Stimulated activated CD4-positive, alpha-beta T cell treated with anti-CD3 and anti-CD28 coated beads, Interleukin-1b, Interleukin-23, amount 100 ng/mL, for 1 hour (primary cell): ENCODE results near the gene OGFOD3.
A peak's percentile ranks its signal among the peaks of the same experiment; 100 is the strongest.
"Not testable (repeated sequence)": the region's sequence is repeated elsewhere in the genome, so short reads cannot be mapped to it uniquely, and the experiment has no call there.

Experiments used
- DNase-seq, 2 donors: peaks; one replicate each; pipeline ENCODE4 v3.0.0-alpha.2; 2020; ENCODE audit warnings: low read depth in 2 of 2

Gene OGFOD3

GRCh38 chr17:82355770-82356427 lies 62.5 kb downstream of the OGFOD3 start:
- DNase-seq, result no peak

DNA sequence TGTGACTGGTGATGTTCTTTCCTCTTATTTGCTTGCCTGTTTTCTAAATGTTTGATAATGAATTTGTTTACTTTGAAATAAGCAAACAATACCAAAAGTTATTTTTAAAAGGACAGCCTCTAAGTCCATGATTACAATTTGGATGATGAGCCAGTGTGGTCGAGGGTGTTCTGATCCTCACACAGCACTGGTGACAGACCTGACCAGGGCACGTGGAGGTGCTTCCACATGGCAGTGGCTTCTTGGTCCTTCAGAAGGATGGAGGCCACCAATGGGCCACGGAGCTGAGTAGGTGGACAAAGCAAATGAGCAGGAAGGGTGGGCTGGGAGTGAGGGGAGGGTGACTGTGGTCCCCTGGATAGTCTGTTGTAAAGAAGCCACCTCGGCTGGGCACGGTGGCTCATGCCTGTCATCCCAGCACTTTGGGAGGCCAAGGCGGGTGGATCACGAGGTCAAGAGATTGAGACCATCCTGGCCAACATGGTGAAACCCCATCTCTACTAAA lies 63.5 kb downstream of the OGFOD3 start:
- DNase-seq, result no peak

DNA sequence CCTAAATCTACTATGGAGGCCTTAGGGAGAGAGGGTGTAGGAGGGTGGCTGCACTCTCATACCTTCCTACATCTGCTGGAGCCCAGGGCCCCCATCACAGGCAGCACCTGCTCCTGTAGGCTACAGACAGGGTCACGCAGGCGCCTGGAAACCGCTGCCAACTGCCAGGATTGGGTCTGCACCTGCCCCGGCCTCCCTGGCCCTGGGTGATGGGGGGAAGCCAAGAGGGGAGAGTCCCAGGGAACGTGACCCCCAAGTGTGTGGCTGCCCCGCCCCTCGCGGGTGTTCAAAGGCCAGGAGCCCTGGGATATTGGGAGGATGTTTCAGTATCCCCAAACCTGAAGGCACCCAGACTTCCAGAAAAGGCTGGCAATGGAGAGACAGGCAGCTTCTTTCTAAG lies 64.9 kb downstream of the OGFOD3 start:
- no peak for DNase-seq

DNA sequence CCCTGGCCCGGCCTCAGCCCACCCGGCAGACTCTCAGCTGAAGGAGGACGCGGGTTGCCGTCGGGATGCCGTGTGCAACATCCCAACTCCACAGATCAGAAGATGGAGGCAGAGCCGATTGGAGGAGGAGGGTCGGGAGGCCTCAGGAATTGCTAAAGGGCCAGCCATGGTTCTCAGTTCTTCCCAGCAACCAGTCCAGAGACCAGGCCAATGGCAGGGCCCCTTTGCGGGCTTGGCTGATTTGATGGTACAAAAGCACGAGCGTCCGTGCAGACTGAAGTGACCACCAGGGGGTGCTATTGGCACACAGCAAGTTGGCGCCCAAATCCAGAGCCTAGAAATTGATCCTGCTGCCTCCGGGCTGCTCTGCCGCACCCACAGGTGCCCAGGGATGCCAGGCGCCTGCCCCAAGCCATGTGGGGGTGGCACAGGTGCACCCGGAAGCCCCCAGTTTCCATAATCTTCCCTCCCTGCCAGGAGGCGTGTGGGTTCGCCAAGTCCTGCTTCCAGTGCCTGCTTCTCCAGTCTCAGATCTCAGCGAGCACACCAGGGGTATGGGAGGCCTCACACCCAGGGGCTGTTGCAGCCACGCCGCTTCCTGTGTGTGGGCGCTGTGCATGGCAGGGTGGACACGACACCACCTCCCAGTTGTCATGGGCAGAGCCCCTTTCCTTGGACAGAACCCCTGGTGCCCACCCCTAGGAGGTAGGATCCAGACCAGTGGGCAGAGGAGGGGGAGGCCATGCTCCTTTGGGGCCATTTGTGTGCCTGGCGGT lies 66.5 kb downstream of the OGFOD3 start:
- DNase-seq, result peak; percentile 64 to 67

DNA sequence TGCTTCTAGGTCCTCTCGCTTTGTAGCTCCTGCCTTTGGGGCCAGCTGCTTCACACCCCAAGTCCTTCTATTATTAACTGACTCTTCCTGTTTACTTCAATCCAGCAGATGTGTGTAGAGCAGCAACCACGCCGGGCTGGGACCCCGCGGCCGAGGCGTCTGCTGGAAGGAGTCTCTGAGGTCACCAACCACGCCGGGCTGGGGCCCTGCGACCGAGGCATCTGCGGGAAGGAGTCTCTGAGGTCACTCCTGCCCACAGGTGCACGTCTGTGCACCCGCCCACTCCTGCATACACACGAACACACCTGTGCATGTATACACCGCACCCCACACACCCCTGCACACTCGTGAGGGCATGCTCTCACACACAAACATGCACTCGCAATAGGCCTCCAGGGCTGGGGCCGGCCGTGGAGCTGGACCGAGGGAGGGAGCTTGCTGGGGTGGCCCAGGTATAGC lies 67.1 kb downstream of the OGFOD3 start:
- no peak for DNase-seq

DNA sequence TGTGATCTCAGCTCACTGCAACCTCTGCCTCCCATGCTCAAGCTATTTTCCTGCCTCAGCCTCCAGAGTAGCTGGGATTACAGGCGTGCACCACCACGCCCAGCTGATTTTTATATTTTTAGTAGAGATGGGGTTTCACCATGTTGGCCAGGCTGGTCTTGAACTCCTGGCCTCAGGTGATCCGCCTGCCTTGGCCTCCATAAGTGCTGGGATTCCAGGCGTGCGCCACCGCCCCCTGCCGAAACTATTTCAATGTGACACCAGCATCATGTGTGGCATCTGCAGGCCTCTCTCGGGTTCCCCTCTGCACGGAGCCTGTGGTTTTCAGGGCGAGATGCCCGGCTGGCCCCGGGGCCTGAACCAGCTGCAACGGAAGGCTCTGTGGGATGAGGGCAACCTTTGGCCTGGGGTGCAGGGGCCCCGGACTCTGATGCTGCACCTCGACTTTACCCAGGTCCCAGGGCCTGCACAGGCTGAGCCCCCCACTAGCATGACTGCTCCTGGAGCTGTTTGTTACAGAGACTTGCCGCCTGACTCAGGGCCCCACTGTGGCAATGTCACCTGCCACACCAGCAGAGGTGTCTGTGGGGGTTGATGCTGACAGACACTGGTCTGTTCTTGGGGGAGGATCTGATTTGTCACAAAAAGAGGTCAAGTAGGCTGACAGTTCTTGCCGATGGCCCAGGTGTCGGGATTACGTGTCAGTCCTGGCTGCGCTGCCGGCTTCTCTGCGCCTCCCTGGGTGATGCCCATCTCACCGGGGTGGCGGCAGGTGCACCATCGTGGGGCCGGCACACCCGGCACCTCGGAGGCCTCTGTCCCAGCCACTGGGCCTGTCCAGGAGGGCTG lies 68.0 kb downstream of the OGFOD3 start:
- peak in 1 of 2 donors; percentile 23 for DNase-seq

GRCh38 chr17:82349287-82349701 lies 69.1 kb downstream of the OGFOD3 start:
- DNase-seq, result no peak

DNA sequence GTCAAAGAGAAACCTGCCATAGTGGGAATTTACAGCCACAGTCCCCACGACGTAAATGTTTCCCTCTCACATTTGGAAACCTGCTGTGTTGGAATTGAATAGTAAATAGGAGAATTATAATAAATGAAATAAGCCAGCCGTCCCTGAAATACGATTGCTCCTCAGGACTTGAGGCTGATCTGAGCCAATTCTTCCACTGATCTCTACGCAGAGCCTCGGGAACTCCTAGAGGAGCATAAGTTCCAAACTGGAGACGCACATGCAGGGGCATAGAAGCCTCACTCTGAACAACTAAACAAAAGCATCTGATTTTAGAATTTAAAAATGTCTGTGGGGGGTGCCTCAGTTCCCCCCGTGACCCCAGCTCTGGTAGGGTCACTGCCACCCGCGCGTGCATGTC lies 69.5 kb downstream of the OGFOD3 start:
- DNase-seq, result no peak

- no peak for DNase-seq
These were observed 70.0 kb downstream of the OGFOD3 start for GRCh38 chr17:82348434-82348833.

- DNase-seq, result not testable (repeated sequence)
These were observed 70.4 kb downstream of the OGFOD3 start for GRCh38 chr17:82347994-82348393.

- no peak for DNase-seq
These were observed 71.8 kb downstream of the OGFOD3 start for GRCh38 chr17:82346342-82347300.

GRCh38 chr17:82345151-82345976 lies 73.0 kb downstream of the OGFOD3 start:
- no peak for DNase-seq

GRCh38 chr17:82344175-82344907 lies 74.0 kb downstream of the OGFOD3 start:
- no peak for DNase-seq

DNA sequence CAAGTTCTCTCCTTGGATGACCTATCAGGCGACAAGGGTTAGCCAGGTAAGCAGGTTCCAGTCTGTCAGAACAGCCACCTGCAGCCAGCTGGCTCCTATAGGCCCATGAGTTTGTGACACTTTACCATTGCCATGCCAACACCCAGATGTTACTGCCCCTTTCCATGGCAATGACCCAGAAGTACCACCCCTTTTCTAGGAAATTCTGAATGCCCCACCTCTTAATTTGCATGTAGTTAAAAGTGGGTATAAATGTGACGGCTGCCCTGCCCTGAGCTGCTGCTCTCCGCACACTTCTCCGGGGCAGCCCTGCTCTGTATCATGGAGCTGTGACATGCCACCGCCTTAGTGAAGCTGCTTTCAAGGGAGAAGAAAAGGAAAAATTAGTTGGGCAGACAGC lies 74.8 kb downstream of the OGFOD3 start:
- no peak for DNase-seq

DNA sequence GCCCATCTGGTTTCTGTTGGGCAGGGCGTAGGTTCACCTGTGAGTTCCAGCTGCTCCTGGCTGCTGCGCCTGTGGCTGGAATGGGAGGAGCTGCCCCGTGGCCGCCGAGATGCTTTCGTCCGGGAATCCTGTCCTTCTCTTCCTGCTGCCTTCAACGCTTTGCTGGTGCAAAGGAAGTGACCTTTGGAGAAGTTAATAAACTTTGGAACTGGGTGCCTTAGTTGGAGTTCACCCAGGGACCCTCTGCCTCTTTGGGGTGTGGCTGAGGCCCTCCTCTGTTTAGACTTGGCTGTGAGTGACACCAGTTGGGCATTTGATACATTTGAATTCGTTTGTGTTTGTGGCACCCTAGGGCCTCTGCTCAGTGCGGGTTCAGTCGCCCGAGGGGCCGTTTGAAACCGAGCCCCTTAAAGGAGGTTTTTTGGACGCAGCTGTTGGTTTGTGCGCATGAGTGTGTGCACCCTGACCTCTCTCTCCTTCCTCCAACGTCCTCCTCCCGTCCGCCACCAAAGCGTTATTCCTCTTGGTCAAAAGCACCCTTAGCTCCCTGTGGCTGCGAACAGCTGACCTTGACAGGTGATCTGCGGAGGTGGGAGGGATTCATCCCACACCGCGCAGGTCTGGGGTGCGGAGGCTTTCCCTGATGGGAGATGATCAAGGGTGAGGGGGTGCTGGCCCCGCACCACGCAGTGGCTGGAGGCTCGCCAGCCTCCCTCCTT lies 75.9 kb downstream of the OGFOD3 start:
- DNase-seq, result no peak

DNA sequence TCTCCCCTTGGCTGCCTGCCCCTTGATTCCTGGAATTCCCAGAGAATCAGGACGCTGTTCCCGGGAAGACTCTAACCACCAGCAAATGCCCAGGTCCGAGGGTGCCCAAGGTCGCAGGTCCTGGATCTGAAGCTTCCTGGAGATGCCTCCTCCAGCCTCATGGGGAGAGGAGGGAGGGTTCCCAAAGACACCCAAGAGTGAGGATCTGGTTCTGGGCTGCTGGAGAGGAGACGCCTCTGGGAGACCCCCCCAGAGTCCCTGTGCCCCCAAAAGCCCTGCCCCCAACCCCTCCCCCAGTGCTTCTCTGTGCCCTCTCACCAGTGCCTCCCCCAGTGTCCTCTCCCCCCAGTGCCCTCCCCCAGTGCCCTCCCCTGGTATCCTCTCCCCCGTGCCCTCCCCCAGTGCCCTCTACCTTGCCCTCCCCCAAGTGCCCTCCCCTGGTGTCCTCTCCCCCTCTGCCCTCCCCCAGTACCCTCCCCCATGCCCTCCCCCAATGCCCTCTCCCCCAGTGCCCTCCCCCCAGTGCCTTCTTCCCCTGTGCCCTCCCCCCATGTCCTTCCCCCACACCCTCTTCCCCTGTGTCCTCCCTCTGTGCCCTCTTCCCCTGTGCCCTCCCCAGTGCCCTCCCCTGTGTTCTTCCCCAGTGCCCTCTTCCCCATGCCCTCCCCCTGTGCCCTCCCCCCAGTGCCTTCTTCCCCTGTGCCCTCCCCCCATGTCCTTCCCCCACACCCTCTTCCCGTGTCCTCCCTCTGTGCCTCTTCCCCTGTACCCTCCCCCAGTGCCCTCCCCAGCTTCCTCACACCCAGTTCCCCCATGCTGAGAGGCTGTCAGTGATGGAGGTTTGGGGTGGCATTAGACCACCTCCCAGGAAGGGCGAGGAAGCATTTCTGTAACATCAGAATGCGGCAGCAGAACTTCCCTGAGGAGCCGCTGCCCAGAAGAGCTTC lies 78.5 kb downstream of the OGFOD3 start:
- no peak for DNase-seq
